Memory B cell (primary cell): ENCODE data around the gene OR52K1.
"Not testable (repeated sequence)": the region's sequence is repeated elsewhere in the genome, so short reads cannot be mapped to it uniquely, and the experiment has no call there.

ENCODE experiments used
- ATAC-seq: fragments of 150-1000 bp; cut with Tn5 transposase; 2 replicates; pipeline ENCODE4 v1.10.0; 2021; ENCODE audit warnings: low read depth, mild to moderate bottlenecking, moderate library complexity
- DNase-seq, 2 donors: peaks; one replicate each; pipeline ENCODE4 v3.0.0; 2022; ENCODE audit warnings: low spot score in 2 of 2
- H3K27ac Mint-ChIP-seq: one replicate; pipeline ENCODE4 v1.8.0; 2022; ENCODE audit warnings: mild to moderate bottlenecking, moderate library complexity, mixed read lengths
- H3K27me3 Mint-ChIP-seq: one replicate; pipeline ENCODE4 v1.8.0; 2022; ENCODE audit warnings: mixed read lengths
- H3K36me3 Mint-ChIP-seq: one replicate; pipeline ENCODE4 v1.8.0; 2022; ENCODE audit warnings: mild to moderate bottlenecking, mixed read lengths
- H3K4me1 Mint-ChIP-seq: one replicate; pipeline ENCODE4 v1.8.0; 2022; ENCODE audit warnings: mixed read lengths
- H3K4me3 Mint-ChIP-seq: one replicate; pipeline ENCODE4 v1.8.0; 2022; ENCODE audit warnings: mild to moderate bottlenecking, moderate library complexity, mixed read lengths
- H3K9me3 Mint-ChIP-seq: one replicate; pipeline ENCODE4 v1.8.0; 2022; ENCODE audit warnings: mixed read lengths

OR52K1 gene

GRCh38 chr11:4511282-4512245, 29.1 kb downstream of the OR52K1 start:
- Mint-ChIP-seq H3K4me3 (no peak overlapping the region), H3K27ac (no peak overlapping the region), H3K36me3 (no peaks in the 10 kb centered on the region), H3K27me3 (peaks cover 11% of the 10 kb centered on the region), H3K4me1 (no peaks in the 10 kb centered on the region), H3K9me3 (peaks cover 9% of the 10 kb centered on the region)
- ATAC-seq, result no peak
- no peak for DNase-seq

GRCh38 chr11:4514196-4514595, 31.8 kb downstream of the OR52K1 start:
- Mint-ChIP-seq H3K27me3 (peaks cover 3% of the 10 kb centered on the region), H3K4me3 (no peak overlapping the region), H3K4me1 (no peaks in the 10 kb centered on the region), H3K9me3 (no peaks in the 10 kb centered on the region), H3K27ac (no peak overlapping the region), H3K36me3 (no peaks in the 10 kb centered on the region)
- ATAC-seq, result no peak
- no peak for DNase-seq

- no peak for ATAC-seq
Observed at GRCh38 chr11:4522339-4522738, 39.9 kb downstream of the OR52K1 start.

GRCh38 chr11:4522752-4523151, 40.3 kb downstream of the OR52K1 start:
- Mint-ChIP-seq H3K4me1 (no peaks in the 10 kb centered on the region), H3K27me3 (peaks cover 10% of the 10 kb centered on the region), H3K4me3 (no peak overlapping the region)

More at GRCh38 chr11:4522339-4522738, 39.9 kb downstream of the OR52K1 start:
- Mint-ChIP-seq H3K9me3 (no peaks in the 10 kb centered on the region), H3K27me3 (peaks cover 10% of the 10 kb centered on the region), H3K36me3 (no peaks in the 10 kb centered on the region), H3K4me3 (no peak overlapping the region), H3K4me1 (no peaks in the 10 kb centered on the region), H3K27ac (no peak overlapping the region)
- DNase-seq, result no peak

GRCh38 chr11:4523666-4524065, 41.2 kb downstream of the OR52K1 start:
- ATAC-seq, result no peak
- Mint-ChIP-seq H3K4me3 (no peak overlapping the region), H3K4me1 (no peaks in the 10 kb centered on the region), H3K36me3 (no peaks in the 10 kb centered on the region), H3K27me3 (peaks cover 10% of the 10 kb centered on the region), H3K9me3 (no peaks in the 10 kb centered on the region), H3K27ac (no peak overlapping the region)
- no peak for DNase-seq

More at GRCh38 chr11:4522752-4523151, 40.3 kb downstream of the OR52K1 start:
- DNase-seq, result no peak
- no peak overlapping the region for H3K27ac Mint-ChIP-seq
- no peaks in the 10 kb centered on the region for H3K9me3 Mint-ChIP-seq
- H3K36me3 Mint-ChIP-seq, result no peaks in the 10 kb centered on the region
- ATAC-seq, result no peak

- H3K36me3 Mint-ChIP-seq, result no peaks in the 10 kb centered on the region
- H3K4me3 Mint-ChIP-seq, result no peak overlapping the region
- no peaks in the 10 kb centered on the region for H3K9me3 Mint-ChIP-seq
- ATAC-seq (no peak), DNase-seq (no peak)
- no peak overlapping the region for H3K27ac Mint-ChIP-seq
- H3K4me1 Mint-ChIP-seq, result no peaks in the 10 kb centered on the region
- H3K27me3 Mint-ChIP-seq, result peaks cover 8% of the 10 kb centered on the region
Observed at GRCh38 chr11:4527926-4528325, 45.5 kb downstream of the OR52K1 start.

- ATAC-seq, H3K9me3 Mint-ChIP-seq, H3K27me3 Mint-ChIP-seq, DNase-seq, H3K4me3 Mint-ChIP-seq, H3K4me1 Mint-ChIP-seq, H3K36me3 Mint-ChIP-seq, H3K27ac Mint-ChIP-seq: not testable (repeated sequence)
Observed at GRCh38 chr11:4531686-4532085, 49.2 kb downstream of the OR52K1 start.

- Mint-ChIP-seq H3K4me1 (no peaks in the 10 kb centered on the region), H3K36me3 (no peaks in the 10 kb centered on the region), H3K27me3 (peaks cover 5% of the 10 kb centered on the region), H3K4me3 (no peak overlapping the region), H3K27ac (no peak overlapping the region), H3K9me3 (no peaks in the 10 kb centered on the region)
- DNase-seq, result peak; percentile 31 to 35
- peak; percentile 43 for ATAC-seq
Observed at GRCh38 chr11:4539603-4540219, 57.3 kb downstream of the OR52K1 start.

GRCh38 chr11:4541071-4541470, 58.6 kb downstream of the OR52K1 start:
- no peak overlapping the region for H3K4me3 Mint-ChIP-seq
- DNase-seq (no peak), ATAC-seq (no peak)
- no peaks in the 10 kb centered on the region for H3K9me3 Mint-ChIP-seq
- H3K4me1 Mint-ChIP-seq, result no peaks in the 10 kb centered on the region
- peaks cover 6% of the 10 kb centered on the region for H3K27me3 Mint-ChIP-seq
- no peak overlapping the region for H3K27ac Mint-ChIP-seq
- no peaks in the 10 kb centered on the region for H3K36me3 Mint-ChIP-seq
